ENCODE data around the gene DIPK2A.

- TF ChIP-seq, protein P1, sequence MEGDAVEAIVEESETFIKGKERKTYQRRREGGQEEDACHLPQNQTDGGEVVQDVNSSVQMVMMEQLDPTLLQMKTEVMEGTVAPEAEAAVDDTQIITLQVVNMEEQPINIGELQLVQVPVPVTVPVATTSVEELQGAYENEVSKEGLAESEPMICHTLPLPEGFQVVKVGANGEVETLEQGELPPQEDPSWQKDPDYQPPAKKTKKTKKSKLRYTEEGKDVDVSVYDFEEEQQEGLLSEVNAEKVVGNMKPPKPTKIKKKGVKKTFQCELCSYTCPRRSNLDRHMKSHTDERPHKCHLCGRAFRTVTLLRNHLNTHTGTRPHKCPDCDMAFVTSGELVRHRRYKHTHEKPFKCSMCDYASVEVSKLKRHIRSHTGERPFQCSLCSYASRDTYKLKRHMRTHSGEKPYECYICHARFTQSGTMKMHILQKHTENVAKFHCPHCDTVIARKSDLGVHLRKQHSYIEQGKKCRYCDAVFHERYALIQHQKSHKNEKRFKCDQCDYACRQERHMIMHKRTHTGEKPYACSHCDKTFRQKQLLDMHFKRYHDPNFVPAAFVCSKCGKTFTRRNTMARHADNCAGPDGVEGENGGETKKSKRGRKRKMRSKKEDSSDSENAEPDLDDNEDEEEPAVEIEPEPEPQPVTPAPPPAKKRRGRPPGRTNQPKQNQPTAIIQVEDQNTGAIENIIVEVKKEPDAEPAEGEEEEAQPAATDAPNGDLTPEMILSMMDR (IDR thresholded peaks at IDR 0.05; ENCODE audit: low read length): no peak
- TF ChIP-seq EZH2phosphoT487 (IDR thresholded peaks at IDR 0.05; ENCODE audit: low read length): no peak
Observed at GRCh38 chr3:143958966-143959365, 12.7 kb upstream of the DIPK2A start.
